Body of pancreas (tissue), 4 donors: ENCODE data around the gene VTN.

Source experiments
- CTCF ChIP-seq, 7 experiments: fragments of 450-650 bp in 4 of 7; fragments of 200-600 bp in 3 of 7; sonication (generic) in 3 of 7; IDR thresholded peaks; one replicate each; pipeline ENCODE4 v1.5.1; 2016 to 2019; ENCODE audit warnings: antibody characterized with exemption in 7 of 7
- POLR2A ChIP-seq, 3 donors: fragments of 450-650 bp; IDR thresholded peaks; one replicate each; pipeline ENCODE4 v1.6.1; 2016; ENCODE audit warnings: antibody characterized with exemption in 3 of 3, mild to moderate bottlenecking in 2 of 3

DNA sequence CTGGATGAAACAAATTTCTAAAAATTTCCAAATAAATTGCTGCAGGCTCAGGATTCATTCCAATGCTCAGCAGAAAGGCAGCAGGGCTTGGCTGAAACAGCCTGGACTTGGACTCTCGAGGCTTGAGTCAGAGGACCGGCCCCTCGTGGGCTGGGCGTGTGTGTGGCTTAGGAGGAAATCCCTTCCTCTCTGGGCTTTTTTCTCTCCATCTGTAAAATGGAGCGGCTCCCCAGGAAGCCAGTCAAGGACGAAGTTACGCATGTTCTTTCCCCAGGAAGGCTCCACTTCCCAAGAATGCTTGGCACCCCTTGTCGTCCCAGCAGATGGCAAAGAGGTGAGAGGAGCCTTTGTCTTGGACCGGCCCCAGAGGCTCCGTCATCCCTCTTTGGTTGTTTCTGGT lies 22.4 kb upstream of the VTN start:
- no peak for TF ChIP-seq CTCF (IDR thresholded peaks at IDR 0.05)
- TF ChIP-seq POLR2A (IDR thresholded peaks at IDR 0.05), result no peak
